GM12801 (cell line): ENCODE results near the gene AGPAT3.

ENCODE experiments used
- TF ChIP-seq, protein P1 (sequence below): IDR thresholded peaks from one replicate; pipeline ENCODE4 v1.5.1; 2011; ENCODE audit warnings: control low read depth; ENCODE audit not compliant: insufficient read length; ENCODE audit errors: extremely low read depth

Gene AGPAT3

DNA sequence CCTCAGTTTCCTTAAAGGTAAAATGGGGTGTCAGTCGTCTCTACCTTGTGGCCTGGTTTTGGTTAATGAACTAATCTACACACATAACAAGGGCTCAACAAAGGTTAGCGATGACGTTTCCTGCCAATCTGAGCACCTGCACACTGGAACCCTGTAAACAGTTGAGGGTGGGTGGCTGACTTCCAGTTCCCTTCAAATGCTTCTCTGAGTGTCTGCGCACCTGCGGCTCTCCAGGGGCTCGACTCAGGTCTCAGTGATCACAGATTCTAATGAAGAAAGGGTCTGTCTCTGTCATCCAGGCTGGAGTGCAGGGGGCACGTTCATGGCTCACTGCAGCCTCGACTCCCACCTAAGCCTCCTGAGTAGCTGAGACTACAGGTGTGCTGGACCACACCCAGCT is 3.3 kb upstream of the AGPAT3 start:
- TF ChIP-seq, protein P1, sequence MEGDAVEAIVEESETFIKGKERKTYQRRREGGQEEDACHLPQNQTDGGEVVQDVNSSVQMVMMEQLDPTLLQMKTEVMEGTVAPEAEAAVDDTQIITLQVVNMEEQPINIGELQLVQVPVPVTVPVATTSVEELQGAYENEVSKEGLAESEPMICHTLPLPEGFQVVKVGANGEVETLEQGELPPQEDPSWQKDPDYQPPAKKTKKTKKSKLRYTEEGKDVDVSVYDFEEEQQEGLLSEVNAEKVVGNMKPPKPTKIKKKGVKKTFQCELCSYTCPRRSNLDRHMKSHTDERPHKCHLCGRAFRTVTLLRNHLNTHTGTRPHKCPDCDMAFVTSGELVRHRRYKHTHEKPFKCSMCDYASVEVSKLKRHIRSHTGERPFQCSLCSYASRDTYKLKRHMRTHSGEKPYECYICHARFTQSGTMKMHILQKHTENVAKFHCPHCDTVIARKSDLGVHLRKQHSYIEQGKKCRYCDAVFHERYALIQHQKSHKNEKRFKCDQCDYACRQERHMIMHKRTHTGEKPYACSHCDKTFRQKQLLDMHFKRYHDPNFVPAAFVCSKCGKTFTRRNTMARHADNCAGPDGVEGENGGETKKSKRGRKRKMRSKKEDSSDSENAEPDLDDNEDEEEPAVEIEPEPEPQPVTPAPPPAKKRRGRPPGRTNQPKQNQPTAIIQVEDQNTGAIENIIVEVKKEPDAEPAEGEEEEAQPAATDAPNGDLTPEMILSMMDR = no peak

DNA sequence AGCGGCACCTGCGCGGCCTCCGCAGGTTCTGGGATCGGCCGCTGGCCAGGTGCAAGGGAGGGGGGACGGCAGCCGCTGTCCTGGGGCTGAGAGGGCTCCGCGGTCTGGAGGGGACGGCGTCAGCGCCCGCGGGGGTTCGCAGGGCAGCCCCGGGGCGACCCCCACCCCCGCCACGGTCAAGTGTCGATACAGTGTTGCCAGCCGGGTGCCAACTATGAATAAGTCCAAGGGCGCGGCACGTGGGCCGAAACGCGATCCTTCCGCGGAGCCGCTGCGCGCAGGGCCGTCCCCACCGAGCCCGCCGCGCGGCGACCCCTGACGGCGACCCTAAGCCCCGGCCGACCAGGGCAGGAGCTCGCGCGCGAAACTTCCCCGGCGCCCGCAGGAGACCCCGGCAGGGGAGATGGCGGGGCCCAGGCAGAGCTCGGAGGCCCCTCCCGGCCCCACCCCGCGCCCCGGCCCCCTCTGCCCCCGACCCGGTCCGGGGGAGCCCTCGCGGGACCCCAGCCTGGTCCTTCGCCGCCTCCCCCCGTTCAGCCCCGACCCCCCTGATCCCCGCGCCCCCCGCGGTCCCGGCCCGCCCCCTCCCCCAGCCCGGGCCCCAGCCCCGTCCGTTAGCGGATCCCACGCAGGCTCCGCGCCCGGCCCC is 586 bp upstream of the AGPAT3 start:
- TF ChIP-seq, protein P1 = no peak

DNA sequence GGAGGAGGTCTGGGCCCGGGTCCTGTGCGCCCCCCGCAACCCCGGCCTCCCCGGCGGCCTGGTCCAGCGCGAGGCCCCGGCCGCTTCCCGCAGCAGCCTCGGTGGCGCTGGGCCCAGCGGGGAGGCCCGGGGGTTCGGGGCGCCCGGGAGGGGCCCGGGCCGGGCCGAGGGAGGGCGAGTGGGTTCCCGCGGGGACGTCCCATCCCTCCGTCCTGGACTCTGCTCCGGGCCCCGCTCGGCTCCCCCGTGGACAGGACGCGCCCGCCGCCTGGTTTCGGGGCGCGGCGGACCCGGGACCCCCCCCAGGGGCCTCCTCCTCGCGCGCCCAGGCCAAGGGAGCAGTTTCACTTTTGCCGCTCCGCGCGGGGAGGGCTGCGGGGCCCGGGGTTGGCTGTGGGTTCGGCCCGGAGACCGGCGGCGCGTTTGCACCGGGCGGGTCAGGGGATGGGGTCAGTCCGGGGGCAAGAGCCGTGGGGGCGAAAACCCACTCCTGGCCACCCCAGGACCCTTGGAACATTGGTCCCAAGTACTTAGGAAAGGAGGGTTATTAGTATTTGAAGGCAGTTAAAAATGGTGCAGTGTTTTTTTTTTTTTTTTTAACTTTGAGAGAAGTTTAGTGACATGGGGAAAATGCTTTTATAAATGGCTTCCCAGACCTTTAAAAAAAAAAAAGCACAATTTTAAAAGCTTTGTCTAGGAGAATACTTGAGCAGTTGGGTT is 677 bp downstream of the AGPAT3 start:
- TF ChIP-seq, protein P1 = no peak

DNA sequence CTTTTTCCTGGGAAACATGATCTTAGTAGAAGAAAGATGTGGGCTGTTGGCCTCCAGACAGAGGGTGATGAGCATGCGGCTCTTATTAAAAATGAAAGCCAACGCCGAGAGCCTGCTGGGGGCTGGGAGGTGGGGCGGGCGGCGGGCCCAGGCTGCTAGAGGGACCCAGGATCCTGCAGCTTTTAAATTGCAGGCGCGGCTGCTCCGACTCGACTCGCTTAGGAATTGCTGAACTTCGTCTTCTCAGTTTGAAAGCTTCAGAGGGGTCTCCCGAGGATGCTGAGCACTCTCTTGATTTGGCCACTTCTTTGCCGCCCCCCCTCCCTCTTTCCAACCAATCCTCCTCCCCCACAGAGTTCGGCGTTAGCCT is 1.2 kb downstream of the AGPAT3 start:
- TF ChIP-seq, protein P1 = no peak

DNA sequence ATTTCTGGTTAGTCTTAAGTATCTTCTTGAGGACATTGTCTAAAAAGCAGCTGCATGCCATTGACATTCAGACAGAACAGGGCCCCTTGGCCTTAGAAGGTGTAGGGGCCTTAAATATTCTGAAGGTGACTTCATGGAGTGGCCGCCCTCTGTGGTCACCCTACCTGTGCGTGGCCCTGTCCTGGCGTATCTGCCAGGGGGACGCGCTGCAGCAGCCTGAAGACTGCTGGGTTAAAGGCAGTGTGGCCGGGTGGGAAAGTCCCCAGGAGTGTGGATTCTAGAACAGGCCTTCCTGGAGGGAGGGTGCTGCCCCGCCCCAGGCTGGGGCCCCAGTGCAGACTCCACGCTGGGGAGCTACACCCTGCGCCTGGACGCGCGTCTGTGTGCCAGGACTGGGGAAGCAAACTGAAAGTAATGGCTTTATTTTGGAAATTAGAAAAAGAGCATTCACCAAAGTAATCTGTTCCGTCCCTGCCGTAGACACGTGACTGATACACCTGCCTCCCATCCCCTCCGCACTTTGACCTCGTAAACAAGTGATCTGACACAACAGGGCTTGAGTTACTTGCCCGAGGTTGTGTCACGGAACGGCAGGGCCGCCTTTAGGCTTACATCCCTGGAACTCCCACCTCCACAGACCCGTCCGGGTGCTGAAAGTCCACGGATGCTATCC is 1.8 kb downstream of the AGPAT3 start:
- TF ChIP-seq, protein P1 = no peak

DNA sequence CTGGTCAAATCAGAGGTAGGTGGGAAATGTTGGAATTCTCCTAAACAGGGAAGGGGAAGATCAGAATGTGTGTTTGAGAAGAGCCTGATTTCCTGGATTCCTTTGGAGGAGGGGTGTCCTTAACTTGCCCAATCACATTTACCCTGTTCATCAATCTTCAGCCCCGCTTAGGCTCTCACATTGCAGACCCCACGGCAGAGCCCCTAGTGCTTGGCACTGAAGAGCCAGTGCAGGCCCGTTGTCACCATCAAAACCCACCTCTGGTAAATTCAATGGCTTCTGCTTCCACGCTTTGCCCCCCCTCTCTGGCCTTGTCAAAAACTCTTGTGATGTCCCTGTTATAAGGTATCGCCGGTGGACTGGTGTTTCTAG is 2.3 kb downstream of the AGPAT3 start:
- TF ChIP-seq, protein P1 = no peak

DNA sequence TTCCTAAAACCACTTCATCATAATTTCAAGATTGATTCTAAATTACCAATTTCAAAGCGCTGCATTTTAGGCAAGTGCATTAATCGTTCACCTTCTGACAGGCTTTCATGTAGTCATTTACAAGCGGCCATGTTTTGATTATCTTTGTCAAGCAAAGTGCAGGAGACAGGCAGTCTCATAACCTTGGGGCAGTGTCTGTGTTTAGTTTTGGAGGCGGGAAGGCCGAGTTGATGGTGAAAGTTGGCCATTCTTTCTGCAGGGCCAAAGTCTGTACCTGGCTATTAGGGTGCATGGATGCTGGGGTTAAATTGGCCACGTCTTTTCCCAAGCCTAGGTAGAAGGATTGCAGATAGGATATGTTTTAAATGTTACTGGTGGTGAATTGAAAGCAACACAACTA is 2.9 kb downstream of the AGPAT3 start:
- TF ChIP-seq, protein P1 = no peak
